Fibroblast of pulmonary artery (primary cell): ENCODE data around the gene AGXT.

Source experiments
- DNase-seq: peaks from one replicate; pipeline ENCODE4 v3.0.0-alpha.2; 2010; ENCODE audit warnings: low read depth
- H3K4me3 ChIP-seq: replicated peaks from 2 replicates; pipeline ENCODE4 v1.5.1; 2011; ENCODE audit warnings: low read depth, mild to moderate bottlenecking, control low read depth, low read length, moderate library complexity
- TF ChIP-seq, protein P1 (sequence below): IDR thresholded peaks from 2 replicates; pipeline ENCODE4 v1.5.1; 2011; ENCODE audit warnings: mild to moderate bottlenecking, control low read depth, low read length, inconsistent platforms; ENCODE audit errors: missing control alignments

The AGXT gene

DNA sequence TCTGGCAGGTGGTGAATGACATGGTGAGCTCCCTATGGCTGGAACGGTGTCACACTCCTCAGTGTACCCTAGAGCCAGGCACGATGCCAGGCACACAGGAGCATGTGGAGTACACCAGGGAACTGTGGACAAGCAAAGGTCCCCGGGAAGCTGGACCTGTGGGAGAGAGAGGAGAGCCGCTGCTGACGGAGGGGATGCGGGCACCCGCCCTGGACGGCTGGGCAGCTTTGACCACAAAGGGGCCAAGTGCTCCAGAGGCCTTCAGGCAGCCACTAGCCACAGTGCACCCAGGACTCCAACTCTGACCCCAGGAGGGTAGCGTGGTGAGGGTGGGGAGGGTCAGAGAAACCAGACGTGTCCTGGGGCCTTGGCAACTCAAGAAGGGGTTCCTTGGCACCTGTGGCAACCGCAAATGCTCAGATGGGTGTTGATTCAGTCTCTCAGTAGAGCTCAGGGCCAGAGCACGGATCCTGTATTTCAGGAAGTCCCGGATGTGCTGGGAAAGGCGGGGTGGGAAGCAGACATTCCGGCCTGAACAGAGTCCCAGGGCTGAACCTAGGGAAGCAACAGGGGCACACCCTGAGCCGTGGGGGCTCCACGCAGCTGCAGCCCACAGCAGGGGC, 29.6 kb downstream of the AGXT start:
- TF ChIP-seq, protein P1, sequence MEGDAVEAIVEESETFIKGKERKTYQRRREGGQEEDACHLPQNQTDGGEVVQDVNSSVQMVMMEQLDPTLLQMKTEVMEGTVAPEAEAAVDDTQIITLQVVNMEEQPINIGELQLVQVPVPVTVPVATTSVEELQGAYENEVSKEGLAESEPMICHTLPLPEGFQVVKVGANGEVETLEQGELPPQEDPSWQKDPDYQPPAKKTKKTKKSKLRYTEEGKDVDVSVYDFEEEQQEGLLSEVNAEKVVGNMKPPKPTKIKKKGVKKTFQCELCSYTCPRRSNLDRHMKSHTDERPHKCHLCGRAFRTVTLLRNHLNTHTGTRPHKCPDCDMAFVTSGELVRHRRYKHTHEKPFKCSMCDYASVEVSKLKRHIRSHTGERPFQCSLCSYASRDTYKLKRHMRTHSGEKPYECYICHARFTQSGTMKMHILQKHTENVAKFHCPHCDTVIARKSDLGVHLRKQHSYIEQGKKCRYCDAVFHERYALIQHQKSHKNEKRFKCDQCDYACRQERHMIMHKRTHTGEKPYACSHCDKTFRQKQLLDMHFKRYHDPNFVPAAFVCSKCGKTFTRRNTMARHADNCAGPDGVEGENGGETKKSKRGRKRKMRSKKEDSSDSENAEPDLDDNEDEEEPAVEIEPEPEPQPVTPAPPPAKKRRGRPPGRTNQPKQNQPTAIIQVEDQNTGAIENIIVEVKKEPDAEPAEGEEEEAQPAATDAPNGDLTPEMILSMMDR: no peak
- no peak overlapping the region for H3K4me3 ChIP-seq
- DNase-seq: no peak

GRCh38 chr2:240898731-240899467, 30.3 kb downstream of the AGXT start:
- TF ChIP-seq, protein P1: no peak
- DNase-seq: no peak
- H3K4me3 ChIP-seq: no peak overlapping the region

GRCh38 chr2:240899468-240899865, 30.8 kb downstream of the AGXT start:
- TF ChIP-seq, protein P1: no peak

GRCh38 chr2:240900141-240900860, 31.7 kb downstream of the AGXT start:
- H3K4me3 ChIP-seq: no peak overlapping the region
- no peak for DNase-seq
- TF ChIP-seq, protein P1: no peak

More at GRCh38 chr2:240899468-240899865, 30.8 kb downstream of the AGXT start:
- no peak for DNase-seq
- H3K4me3 ChIP-seq: no peak overlapping the region

DNA sequence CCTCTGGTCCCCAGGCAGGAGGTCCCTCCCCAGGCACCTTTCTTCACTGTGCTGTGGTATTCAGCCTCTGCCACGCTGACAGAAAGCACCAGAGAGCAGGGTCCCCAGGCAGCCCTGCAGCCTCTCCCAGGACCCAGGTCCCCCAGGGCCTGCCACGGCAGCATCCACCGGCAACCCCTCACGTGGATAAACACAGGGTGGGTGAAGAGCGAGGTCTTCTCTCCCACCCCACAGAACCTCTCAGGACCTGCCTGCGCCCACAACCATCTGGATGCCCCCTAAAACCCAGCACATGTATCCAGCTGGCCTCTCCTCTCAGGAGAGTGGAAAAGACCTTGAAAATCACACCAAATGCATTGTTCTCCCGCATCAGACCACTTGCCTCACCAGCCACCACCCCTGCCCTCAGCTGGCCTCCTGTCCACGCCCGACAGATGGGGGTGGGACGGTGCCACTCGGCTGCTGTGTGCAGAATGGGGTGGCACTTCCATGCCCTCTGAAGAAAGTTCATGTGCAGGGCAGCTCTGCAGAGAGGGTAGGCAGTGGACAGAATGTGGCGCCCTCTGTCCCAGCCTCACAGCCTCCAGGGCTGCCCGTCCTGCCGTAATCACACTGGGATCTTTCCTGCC, 33.5 kb downstream of the AGXT start:
- TF ChIP-seq, protein P1: no peak
- no peak for DNase-seq
- H3K4me3 ChIP-seq: no peak overlapping the region

DNA sequence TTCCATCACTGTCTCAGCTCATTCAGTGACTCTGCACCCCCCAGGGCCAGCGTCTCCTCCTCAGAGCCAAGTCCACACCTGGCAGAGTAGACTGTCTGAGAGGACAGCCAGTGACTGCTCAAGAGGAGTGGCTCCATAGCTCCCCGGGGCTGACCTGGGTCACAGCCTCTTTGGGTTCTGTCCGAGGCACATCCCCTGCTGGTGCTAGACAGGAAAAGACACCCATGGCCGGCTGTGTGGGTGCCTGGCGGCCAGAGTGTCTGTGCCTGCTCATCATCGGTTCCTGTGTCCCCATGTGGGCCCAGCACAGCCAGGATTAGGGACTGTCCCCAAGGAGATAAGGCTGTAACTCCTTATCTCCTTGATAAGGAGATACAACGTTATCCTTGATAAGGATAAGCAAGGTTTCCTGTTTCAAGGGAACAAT, 34.0 kb downstream of the AGXT start:
- H3K4me3 ChIP-seq: no peak overlapping the region
- TF ChIP-seq, protein P1: no peak
- DNase-seq: no peak
